KG1 (cell line): ENCODE measurements around the gene VEZF1.
"Not testable (repeated sequence)": the region's sequence is repeated elsewhere in the genome, so short reads cannot be mapped to it uniquely, and the experiment has no call there.

Source experiments
- DNase-seq: peaks from one replicate; lab custom pipeline; 2025; lab: John Stamatoyannopoulos, UW

Gene VEZF1

DNA sequence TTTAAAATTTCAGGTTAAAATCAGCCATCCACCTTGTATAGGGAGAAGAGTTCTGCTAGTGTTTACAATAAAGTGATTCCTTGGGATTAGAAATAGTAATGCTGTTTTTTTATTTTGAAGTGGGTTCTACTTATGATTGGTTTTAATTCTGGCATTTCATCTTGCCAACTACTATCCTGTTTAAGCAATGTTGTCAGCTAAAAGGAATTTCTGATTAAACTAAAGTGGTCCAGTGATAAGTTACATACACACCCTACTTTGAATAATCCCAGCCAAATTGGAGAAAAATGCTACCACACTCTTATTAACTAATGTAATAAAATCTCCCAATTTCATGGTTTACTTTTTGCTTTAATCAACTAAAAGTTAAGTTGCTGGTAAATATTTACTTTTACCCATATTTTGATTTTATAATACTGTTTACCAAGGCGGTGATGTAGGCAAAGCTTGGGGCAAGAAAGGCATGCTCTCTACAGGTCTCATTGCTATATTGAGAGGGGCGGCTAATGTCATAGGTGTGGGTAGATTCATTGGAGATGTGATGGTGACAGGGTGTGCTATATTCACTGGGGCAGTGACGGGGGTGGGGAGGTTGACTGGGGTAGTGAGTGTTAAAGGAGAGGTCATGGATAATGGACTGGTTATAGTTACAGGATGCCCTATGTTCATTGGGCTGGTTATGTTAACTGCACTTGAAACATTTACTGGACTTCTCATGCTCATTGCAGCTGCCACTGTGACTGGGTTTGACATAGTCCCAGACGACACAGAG, 13.8 kb downstream of the VEZF1 start:
- DNase-seq: not testable (repeated sequence)

DNA sequence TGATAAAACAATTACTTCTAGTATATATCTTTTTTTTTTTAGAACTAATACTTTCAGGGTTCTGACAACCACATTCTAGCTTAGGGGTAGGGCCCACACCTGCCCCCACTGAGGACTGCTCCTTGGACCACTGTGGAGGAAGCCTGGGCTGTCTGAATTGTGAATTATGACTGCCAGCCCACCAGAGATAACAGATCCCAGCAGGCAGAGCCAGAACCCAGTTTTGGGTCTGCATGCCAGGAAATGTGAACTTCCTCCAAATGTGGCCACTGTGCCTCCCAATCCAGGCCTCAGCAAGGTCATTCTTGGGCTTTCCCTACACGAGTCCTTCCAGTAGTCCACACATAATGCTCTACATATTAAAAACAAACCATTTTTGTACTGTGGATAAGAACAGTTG, 15.9 kb downstream of the VEZF1 start:
- no peak for DNase-seq

DNA sequence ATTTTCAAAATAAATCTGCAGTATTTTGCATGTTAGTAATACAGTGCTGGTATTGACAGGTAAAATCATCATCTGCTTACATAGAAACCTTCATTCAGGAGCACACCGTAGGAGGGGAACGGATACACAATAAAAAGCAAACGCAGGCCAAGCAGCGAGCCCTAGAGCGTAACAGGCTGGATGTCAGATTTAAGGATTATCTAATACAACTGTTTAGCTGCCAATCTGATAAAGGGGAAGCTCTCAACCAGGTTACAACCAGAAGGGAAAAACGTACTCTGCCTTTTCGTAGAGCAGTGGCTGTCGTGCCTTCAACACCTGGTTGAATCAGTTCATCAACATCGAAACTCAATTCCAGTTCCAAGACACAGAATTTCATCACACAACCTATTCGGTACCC, 16.5 kb downstream of the VEZF1 start:
- DNase-seq: no peak

DNA sequence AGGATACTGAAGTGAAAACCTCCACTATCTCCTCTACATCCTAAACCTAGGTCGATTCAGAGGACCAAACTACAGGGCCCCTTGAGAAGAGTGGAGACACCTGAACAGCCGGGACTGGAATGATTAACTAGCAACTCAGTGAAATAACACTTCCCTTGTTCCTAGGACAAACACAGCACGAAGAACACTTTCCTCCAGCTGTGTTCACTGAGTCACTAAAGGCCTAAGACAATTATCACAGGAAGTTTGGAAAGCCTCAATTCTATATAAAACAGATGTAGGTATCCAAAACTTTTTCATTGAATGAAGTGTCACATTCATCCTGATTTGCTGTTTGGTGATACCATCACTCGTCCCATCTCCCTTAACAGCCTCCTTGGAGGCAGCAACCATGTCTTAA, 17.3 kb downstream of the VEZF1 start:
- no peak for DNase-seq

DNA sequence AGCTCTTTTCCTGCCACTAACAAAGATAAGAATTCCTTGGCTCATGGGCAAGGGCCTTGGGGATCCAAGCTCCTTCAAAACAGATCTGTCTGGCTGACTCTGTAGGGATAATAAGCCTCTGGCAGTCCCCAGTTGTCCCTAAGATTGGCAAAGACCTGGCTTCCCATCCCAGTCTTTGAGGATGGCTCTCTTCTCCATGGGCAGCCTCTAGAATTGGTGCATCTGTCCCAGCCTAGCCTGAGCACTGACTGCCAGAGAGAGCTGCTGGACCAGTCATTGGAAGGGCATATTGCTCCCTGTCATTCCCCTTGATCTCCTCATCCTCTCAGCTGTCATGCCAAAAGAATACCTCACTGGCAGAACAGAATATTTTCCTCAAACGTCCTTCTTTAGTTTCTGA, 19.6 kb downstream of the VEZF1 start:
- DNase-seq: no peak

DNA sequence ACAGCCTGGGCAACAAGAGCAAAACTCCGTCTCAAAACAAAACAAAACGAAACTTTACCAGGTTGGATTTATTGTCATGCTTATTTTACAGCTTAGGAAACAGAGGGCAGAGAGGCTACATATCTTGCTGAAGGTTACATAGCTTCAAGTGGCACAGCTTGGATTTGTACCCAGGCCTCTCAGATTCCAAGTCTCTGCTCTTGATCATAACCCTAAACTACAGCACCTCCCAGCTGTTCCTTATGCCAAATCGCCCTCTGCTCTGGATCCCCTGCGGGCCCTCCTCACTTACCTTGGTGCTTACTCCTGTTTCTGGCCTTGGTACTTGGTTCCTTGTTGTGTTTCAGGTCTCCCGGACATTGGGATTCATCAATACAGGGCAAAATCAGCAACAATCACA, 21.2 kb downstream of the VEZF1 start:
- DNase-seq: no peak

DNA sequence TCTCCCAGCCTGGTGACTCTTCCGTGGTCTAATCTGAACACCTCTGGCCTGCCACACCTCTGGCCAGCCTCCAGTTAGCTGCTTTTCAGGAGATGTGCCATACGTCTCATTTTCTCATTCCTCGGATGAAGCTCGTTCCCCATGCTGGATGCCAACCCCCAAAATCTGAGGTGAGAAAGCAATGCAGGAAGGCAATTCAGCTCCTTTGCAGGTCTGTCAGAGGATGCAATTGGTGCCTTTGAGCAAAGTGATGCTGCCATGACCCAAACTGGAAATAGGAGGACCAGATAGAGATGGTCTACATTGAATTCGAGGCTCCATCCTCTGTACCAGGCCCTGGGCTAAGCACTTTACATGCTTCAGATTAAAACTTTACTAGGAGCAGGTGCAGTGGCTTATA, 21.8 kb downstream of the VEZF1 start:
- DNase-seq: no peak

DNA sequence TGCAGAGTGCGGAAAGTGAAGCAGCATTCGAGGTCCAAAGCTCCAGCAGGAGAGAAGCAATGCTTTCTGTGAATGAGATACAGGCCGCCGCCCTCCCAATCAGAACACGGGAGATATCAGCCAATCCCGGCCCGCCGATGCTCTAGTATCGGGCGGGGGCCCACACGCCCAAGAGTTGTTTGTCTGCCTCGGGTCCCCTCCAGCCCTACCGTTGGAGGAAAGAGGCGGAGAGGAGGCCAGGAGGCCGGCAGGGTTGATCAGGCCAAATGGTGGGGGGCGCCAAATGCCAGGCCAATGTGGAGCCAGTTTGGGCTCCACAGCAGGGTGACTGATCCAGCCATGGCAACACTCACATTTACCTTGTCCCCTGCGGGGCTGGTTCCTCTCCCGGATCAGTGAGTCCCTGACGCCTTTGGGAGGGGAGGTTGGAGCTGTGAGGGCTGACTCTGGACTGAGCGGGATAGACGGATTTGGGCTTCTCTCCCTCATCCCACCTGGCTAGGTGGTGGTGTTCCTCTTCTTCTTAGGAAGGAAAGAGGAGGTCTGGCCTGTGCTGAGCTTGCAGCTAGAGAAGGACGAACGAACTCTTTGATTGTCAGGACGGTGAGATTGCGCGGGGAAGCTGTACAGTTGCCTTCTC, 22.4 kb downstream of the VEZF1 start:
- DNase-seq: no peak

DNA sequence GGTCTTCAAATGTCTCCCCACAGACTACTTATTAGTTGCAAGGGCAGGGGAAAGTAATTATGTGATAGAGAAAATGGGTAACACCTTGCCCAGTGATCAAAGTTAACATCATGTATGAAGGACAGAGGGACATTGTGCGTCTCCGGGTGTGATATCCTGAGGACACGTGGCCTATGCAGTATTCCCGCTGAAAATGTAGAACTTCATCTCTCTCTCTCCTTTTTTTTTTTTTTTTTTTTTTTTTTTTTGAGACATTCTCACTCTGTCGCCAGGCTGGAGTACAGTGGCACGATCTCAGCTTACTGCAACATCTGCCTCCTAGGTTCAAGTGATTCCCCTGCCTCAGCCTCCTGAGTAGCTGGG, 24.9 kb downstream of the VEZF1 start:
- no peak for DNase-seq

DNA sequence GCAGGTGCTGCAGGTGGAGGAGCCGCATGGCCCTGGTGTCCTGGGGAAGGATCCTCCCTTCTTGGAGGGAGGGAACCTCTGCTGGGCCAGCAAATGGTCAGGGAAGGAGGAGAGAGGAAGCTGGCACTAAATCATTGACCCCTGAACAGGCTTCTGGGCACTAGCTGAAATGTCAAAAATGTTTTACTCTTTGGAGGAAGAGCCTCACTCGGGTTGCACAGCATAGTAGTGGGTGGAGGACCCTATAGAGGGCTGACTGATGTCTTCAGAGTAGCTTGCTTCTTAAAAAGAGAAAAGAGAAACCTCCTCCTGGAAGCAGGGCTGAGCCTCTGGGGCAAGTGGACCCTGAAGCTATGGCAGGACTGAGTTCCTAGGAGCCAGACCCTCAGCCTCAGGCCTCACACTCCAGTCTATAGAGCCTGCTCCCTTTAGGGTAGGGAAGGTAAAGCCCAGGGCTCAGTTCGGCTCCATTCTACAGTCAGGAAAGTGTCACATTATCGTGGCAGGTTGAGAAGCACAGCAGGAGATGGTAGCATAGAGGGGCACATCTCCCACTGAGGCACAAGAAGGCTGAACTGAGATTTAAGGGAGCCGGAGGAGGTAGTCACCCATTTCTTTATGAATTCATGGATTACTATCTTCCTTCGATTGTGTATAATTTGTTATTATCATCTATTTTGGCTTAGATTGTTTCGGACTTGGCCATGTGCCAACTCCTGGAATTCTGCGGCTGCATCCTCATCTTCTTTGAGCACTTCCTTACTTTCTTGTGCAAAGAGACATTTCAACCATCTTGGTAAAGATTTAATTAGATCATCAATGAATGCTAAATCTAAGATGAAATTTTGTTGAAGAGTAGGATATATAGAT, 25.5 kb downstream of the VEZF1 start:
- no peak for DNase-seq

DNA sequence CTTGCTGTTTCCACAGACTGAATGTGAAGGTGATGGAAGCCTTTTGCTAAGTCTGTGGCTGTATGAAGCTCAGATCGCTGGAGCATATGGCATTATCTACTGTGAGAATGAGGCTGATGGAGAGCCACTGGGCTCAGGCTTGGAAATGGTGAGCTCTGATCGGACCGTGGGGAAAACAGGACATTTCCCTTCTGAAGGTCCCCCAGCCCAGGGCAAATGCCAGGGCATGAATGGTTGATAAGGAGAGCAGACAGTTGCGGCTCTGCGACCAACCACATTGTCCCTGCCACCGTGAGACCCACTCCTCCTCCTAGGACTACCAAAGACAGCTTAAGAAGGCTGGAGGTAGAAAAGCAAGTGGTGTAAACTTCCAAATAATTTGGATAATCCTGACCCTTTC, 28.1 kb downstream of the VEZF1 start:
- DNase-seq: no peak

DNA sequence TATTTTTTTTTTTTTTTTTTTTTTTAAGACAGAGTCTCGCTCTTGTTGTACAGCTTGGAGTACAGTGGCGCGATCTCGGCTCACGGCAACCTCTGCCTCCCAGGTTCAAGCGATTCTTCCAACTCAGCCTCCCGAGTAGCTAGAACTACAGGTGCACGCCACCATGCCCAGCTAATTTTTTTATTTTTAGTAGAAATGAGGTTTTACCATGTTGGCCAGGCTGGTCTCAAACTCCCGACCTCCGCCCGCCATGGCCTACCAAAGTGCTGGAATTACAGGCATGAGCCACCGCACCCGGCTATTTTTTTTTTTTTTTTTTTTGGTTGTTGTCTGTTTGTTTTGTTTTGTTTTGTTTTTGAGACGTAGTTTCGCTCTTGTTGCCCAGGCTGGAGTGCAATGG, 29.7 kb downstream of the VEZF1 start:
- DNase-seq: not testable (repeated sequence)

DNA sequence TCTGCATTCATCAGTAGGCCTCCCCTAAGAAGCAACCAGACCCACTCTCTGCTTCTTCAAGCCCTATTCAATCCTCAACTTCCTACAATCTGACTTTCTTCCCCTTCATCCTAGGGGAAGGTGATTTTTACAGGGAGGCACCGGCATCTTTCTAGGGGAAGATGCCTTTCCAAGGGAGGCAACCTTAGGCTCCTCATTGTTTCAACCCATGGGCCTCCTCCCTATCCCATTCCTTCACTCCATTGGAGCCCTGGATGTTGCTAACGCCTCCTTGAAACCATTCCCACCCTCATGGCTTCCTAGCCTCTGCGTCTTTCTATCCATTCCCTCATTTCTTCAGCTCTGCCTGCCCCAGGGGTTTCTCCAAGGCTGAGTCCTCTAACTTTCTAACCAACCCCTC, 30.2 kb downstream of the VEZF1 start:
- no peak for DNase-seq

DNA sequence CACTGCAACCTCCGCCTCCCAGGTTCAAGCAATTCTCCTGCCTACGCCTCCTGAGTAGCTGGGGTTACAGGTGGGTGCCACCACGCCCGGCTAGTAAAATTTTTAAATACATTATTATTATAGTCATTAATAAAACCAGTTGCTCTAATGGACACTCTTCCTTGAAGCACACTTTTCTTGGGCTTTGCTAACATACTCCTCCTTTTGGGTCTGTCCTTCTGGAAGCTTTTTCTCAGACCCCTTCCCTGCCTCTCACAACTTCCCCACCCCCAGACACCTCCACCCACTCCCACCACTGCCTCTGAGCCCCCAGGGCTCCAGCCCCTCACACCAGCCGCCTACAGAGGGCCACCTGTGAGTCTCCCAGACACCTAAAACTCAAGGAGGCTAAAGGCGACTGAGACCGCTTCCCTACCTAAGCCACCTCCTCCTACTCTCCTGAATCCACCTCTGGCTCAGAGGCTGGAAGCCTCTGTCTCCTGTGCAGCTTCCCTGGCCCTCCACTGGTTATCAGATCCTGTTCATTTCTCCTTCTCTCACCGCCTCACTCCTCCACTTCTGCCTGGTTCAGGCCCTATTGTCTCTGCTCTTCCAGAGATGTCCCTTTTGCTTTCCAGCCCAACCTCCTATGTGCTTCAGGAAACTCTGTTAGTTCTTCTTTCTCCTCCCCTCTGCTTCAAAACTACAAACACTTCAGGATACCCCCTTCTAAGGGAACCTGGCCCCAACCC, 30.8 kb downstream of the VEZF1 start:
- no peak for DNase-seq

DNA sequence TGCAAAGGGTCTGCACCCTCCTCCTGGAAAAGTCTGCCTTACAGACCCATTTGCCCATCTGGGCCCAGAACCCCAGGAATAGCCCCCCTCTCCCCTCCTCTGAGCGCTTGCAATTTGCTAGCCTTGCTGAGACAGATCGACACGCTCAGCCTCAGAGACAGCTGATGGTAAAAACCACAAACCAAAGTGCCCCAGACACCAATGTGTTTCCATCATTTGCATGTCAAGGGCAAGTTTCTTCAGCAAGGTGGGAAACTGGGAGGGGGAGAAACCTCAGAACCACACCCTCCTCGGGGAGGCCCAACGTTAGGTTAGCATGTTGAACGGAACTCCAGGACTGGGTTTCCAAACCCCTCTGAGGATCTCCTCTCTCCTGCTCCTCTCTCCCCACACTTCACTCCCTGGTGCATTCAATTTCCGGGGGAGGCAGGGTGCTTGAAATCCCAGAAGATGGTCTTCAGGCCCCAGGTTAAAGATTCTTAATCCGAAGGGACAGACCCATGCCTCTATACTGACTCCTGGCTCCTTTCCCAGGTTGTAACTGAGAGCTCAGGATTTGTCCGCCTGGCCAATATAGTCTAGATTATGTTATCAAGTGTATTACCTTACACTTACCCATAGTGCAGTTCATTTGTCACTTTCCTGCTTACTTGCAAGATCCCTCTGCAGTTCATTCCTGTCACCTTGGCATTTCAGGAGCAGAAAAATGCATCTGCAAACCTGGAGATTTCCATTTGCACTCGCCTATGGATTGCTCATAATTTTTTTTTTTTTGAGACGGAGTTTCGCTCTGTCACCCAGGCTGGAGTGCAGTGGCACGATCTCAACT, 31.5 kb downstream of the VEZF1 start:
- DNase-seq: no peak

DNA sequence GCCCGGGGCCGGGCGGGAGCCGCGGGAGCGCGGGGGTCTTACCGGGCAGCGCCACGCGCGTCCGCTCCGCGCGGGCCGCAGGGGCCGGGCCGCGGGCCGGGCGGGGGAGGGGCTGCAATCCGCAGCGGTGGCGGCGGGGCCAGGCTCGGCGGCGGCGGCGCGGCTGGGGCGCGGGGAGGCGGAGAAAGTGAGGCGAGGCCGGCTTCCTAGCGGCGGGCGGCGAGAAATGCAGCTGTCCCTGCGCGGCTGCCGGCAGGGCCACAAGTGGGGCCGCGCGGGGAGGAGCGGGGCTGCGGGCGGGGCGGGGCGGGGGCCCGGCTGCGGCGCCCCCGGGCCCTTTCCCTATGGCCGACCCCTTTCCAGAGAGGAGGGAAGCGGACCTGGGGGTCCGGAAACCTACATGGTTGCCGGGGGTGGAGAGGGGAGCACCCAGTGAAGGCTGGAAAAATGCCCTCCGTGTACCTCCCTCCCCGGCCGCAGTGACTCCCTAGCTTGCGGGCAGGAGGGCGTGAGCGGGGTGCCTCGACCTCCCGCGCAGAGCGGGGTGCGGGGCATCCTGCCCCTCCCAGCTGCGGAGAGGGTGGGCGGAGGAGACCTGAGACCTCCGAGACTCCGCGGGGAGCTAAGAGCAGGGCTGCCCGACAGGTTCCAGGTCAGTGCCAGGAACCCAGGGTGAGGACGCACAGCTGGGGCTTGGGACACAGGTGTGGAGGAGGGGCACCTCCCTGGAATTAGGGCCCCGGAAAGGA, 32.7 kb downstream of the VEZF1 start, which contains the start of gene CUEDC1:
Gene CUEDC1 (minus strand): TSS at position 230 of the 749 bp plus-strand sequence. CDS start 69,848 bp downstream, outside the sequence.
- DNase-seq: no peak

DNA sequence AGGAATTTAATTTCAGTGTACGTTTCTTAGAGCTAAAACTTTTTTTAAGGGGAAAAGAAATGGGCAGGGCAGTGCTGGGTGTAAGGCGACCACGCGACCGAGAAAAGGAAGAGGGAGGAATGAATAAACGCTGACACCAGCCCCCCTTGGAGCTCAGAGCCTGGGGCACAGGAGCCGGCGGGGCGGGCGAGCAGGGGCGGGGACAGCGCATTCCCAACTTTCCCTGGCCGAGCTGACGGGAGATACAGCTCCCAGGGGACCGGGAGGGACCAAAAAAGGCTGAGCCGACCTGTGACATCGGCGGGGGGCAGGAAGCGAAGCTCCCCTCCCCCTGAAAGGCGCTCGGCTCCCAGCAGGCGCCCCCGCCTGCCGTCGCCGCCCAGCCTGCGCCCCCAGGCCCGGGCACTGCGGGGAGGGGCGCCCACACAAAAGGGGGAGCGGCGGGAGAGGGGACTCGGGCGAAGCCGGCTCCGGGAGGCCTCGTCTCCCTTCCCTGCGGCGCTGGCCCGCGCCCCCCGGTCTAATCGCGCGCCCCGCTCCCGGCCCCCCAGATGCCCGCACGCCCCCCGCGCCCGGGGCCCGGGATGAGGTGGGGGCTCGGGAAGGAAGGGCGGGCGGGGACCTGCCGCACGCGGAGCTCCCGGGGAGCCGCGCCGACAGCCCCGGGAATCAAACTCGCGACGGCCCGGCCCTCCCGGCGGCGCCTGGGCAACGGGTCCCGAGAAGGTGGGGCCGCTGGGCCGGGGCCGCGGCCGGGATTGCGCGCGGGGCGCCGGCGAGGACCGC, 33.5 kb downstream of the VEZF1 start:
- no peak for DNase-seq

DNA sequence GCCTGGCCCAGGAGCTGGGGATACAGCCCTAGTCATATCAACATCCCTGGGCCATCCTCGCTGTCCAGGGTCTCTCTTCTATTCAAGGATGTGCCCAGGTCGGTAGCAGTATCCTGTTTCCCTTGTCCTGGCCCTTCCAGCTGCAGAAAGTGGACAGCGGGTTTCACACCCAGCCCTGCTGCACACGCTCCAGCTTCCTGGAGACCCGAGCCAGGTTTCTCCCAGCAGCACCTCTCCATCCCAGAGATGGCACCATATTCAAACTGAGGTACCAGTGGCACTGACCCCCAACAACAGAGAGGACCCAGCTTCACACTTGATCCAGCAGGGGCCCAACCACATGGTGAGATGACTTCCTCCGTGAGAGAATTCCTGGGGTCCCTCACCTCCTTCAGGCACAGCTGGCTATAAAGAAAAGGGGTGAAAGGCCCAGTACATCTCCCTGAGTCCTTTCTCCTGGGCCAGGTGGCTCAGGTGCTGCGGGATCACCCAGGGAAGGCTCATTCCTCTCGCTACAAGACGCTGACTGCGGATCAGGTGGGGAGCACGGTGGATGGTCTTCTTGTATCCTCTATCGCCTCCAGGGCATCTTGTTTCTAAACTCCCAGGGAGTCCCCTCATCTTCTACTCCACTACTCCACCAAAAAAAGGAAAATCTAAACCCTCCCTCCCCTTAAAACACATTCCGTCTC, 34.2 kb downstream of the VEZF1 start:
- DNase-seq: no peak

DNA sequence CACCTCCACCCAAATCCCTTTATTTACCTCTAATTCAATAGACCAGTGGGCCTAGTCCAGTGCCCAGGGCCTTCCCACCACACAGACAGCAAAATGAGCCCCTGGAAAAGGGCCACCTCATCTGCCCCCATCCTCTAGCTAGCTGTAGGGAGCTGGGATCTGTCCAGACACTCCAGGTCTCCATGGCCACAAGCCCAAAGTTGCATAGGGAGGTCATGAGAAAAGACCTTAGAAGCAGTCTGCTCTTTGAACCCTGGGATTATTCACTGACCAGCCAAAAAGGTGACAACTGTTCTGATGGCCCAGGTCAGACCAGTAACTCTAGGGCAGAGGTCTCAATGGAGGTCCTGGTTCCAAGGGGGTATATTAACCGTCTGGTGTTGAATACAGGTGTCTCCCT, 34.8 kb downstream of the VEZF1 start:
- no peak for DNase-seq
